Stimulated activated CD8-positive, alpha-beta memory T cell treated with anti-CD3 and anti-CD28 coated beads, Interleukin-2, amount 100 ng/mL, for 1 hour (primary cell): Measurements from ENCODE around the gene PROCA1.

Experiments
- DNase-seq, 2 donors: peaks; one replicate each; pipeline ENCODE4 v3.0.0-alpha.2; 2020; ENCODE audit warnings: low read depth in 2 of 2

The PROCA1 gene, protein sequence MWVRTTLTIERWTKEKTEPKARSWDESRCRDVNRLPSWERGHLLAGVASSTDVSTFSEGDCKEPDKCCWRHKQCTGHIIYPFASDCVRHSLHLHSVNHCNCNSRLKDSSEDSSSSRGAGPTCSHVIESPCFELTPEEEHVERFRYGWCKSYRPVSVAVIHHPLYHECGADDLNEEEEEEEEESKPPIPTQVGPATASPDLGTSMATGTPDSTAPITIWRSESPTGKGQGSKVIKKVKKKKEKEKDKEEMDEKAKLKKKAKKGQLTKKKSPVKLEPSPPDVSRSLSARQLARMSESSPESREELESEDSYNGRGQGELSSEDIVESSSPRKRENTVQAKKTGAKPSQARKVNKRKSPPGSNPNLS

DNA sequence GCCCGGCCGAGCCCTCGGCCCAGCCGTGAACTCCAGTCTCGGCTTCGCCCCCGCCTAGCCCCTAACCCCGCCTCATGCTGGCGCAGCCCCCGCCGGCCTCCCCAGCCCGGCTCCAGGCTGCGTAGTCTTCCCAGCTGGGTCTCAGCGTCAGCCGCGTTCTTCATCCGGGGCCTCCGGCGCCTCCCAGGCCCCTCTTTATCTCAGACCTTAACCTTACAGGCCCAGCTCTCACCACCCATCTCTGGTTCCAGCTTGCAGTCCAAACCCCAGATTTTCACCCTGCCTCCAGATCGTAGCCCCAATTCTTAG, at the start of gene PROCA1:
Gene PROCA1 (minus strand): TSS at position 166 of the 309 bp plus-strand sequence. CDS start 228 bp downstream, outside the sequence.
- no peak for DNase-seq

DNA sequence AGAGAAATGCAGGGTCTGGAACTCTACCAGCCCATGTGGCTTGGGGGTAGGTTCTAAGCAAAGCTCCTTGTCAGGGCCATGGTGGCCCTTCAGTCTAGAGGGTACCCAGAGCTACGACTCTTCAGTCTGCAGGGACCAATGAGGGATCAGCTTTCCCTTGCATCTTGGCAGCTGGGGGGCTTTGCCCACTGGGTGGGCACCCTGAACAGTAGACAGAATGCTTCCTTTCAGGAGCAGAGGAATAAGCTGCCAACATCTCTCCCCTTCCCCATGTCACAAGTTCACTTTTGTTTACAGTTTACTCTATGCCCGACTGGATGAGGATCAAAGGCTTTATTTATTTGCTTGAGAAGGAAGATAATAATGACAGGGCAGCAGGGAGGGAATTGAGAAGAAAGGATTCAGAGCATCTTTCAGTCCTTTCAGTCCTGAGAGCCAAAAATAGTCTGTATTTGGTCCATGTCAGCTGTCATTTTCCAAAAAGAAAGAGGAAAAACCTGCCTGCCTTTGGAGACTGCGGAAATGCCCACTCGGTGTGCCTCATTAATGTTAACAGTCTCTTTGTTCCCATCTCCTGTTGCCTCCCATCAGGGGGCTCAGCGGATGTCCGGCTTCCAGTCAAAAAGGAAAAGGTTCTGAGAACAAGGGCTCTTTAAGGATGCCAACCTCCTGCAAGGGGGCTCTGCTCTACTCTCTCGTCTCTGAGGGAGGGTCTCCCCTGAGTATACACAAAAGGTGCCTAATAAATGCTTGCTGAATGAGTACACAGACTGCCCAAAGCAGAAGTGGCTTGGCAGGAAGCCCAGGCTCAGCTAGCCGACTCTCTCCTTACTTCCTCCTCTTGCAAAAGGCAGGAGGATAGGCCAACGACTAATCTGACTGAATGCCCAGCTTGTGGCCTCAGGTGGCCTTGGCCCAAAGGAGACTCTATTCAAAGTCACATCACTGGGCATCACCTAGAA, 49.2 kb upstream of the PROCA1 start:
- no peak for DNase-seq

- DNase-seq = no peak
Measured at GRCh38 chr17:28759256-28759865, 47.7 kb upstream of the PROCA1 start.

DNA sequence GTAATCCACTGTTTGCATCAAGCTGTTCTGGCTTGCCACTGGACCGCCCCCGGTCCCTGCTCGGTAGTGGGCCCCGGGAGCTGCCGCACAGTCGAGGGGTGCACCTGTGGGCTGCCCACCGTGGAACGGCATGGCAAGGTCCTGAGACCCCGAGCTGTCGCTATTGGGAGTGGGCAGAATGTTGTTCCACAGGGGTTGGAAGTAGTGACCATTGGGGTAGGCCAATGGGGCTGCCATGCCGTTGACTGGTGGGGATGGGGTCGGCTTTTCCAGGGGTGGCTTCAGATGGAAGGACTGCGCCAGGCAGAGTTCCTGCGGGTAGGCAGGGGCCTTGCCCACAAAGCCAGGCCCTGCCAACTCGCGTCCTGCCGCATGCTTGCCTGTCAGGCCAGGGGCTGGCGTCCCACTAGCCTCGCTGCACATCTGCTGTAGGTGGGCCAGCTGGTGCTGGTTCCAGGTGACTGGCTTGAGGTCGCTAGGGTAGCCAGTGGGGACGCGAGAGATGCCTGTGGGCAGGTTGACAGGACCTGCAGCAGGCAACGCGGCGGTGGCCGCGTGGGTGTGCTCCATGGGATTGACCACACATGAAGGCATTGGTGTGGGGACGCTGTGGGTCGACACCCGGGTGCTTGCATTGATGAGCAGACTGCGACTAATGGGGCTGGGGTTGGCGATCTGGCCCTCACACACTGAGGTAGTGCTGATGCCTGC, 46.9 kb upstream of the PROCA1 start:
- DNase-seq = no peak

- no peak for DNase-seq
Measured at GRCh38 chr17:28756049-28756804, 44.5 kb upstream of the PROCA1 start.

DNA sequence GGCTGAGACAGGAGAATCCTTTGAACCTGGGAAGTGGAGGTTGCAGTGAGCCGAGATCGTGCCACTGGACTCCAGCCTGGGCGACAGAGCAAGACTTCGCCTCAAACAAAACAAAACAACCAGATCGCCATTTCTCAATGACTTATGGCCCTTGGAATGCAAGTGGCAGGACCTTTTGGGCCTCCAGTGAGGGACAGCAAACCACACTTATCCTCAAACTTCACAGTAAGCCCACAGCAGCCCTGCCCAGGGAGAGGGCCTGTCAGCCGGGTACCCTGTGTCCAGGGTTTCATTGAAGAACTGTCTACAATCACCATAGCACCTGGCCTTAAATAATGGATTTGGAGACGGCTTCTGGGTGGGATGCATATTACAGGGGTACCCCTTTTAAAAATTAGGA, 43.8 kb upstream of the PROCA1 start:
- no peak for DNase-seq

DNA sequence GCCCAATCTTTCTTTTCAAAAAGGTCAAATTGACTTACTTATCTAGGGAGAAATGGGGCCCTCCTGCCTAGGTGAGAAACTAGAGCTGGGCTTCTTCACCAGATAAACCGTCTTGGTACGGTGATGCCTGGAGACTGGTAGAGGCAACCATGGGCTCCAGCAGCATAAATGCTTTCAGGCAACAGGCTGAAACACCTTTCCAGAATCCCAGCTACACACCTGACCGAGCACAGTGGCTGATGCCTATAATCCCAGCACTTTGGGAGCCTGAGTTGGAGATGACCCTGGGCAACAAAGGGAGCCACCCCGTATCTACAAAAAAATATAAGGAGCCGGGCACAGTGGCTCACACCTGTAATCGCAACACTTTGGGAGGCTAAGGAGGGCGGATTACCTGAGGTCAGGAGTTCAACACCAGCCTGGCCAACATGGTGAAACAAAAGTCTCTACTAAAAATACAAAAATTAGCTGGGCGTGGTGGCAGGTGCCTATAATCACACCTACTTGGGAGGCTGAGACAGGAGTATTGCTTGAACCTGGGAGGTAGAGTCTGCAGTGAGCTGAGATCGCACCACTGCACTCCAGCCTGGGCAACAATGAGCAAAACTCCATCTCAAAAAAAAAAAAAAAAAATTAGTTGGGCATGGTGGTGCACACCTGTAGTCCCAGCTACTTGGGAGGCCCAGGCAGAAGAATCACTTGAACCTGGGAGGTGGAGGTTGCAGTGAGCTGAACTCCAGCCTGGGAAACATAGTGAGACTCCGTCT, 40.1 kb upstream of the PROCA1 start:
- no peak for DNase-seq

GRCh38 chr17:28750178-28751047, 38.7 kb upstream of the PROCA1 start:
- peak; percentile 73 to 76 for DNase-seq

DNA sequence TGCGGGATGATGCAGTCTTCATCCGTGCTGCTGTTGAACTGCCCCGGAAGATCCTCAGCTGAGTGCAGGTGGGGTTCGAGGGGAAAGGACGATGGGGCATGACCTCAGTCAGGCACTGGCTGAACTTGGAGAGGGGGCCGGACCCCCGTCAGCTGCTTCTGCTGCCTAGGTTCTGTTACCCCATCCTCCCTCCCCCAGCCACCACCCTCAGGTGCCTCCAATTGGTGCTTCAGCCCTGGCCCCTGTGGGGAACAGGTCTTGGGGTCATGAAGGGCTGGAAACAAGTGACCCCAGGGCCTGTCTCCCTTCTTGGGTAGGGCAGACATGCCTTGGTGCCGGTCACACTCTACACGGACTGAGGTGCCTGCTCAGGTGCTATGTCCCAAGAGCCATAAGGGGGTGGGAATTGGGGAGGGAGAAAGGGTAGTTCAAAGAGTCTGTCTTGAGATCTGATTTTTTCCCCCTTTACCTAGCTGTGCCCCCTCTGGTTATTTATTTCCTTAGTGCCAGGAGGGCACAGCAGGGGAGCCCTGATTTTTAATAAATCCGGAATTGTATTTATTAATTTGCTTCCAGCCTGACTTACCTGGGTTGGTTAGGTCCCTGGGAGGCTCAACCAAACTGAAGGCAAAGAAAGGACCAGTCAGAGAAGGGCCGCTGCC, 38.0 kb upstream of the PROCA1 start:
- no peak for DNase-seq

DNA sequence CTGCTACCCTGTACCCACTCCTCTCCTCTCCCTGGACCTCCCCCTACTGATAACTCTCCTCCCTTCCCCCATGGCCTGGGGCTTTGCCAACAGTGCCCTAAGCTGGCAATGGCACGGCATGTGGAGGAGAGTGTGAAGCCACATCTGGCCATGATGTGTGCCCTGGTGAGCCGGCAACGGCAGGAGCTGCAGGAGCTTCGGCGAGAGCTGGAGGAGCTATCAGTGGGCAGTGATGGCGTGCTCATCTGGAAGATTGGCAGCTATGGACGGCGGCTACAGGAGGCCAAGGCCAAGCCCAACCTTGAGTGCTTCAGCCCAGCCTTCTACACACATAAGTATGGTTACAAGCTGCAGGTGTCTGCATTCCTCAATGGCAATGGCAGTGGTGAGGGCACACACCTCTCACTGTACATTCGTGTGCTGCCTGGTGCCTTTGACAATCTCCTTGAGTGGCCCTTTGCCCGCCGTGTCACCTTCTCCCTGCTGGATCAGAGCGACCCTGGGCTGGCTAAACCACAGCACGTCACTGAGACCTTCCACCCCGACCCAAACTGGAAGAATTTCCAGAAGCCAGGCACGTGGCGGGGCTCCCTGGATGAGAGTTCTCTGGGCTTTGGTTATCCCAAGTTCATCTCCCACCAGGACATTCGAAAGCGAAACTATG, 37.3 kb upstream of the PROCA1 start:
- no peak for DNase-seq

GRCh38 chr17:28747801-28748750, 36.4 kb upstream of the PROCA1 start:
- DNase-seq = no peak

- no peak for DNase-seq
Measured at GRCh38 chr17:28747051-28747691, 35.5 kb upstream of the PROCA1 start.

GRCh38 chr17:28746611-28747050, 34.9 kb upstream of the PROCA1 start:
- DNase-seq = no peak

- DNase-seq = no peak
Measured at GRCh38 chr17:28745786-28746411, 34.2 kb upstream of the PROCA1 start.

DNA sequence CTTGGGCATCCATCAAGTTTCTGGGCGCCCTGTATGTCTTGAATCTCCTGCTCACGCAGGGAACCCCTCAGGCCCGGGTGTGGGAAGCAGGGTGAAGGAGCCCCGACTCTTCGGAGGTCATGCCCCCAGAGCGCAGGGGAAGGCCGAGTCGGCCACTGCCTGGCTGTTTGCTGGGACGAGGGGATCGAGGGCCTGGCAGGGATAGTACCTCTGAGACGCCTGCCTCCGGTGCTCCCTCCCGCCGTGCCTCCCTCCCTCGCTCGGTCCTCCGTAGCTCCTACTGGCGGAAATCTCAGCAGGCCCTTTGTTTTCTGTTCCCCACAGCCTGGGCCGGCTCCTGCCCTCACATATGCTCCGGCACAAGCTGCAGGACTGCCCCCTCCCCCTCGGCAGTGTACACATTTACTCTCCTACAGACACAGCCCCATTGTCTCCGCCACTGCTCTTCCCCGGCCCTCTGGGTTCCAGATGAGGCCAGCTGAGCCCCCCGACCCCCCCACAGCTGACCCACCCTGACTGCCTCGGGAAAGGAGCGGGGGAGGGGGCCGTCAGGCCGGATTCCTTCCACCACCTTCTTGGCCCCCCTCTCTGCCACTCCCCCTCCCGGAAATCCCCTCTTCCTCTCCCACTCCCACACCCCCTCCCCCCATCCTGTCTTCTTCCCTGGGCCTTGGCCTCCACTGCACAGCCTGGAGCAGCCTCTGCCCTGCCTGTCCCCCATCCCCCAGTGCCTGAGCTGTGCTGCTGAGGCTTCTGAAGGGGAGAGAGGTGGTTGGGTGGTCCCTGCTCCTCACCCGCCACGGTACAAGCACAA, 33.5 kb upstream of the PROCA1 start:
- DNase-seq = no peak
